Activated CD4-positive, alpha-beta memory T cell treated with anti-CD3 and anti-CD28 coated beads, Interleukin-2, amount 10 ng/mL, durations not matched to agents 7 days and 5 days (primary cell): ENCODE results near the gene EEA1. TPM values are rescaled to one million over a fixed set of nuclear protein-coding genes. Genes with fewer than 3 reads are reported as not detected.

ENCODE experiments used
- CTCF ChIA-PET: fragments of 350-600 bp; sonication (Branson Sonifier 250); formaldehyde crosslinking; loops from one replicate; lab custom pipeline; 2021; ENCODE audit warnings: antibody characterized with exemption, inconsistent platforms; lab: Charles Lee
- POLR2A ChIA-PET: fragments of 350-600 bp; sonication (Branson Sonifier 250); formaldehyde crosslinking; loops from one replicate; lab custom pipeline; 2021; ENCODE audit warnings: antibody characterized with exemption; lab: Charles Lee
- DNase-seq: peaks from one replicate; pipeline ENCODE4 v3.0.0-alpha.2; 2020
- H3K27ac Mint-ChIP-seq: one replicate; pipeline ENCODE4 v1.8.0; 2021; ENCODE audit warnings: mild to moderate bottlenecking, mixed read lengths
- H3K27me3 Mint-ChIP-seq: one replicate; pipeline ENCODE4 v1.8.0; 2021; ENCODE audit warnings: mixed read lengths
- H3K36me3 Mint-ChIP-seq: one replicate; pipeline ENCODE4 v1.8.0; 2021; ENCODE audit warnings: low read depth, mixed read lengths
- H3K4me1 Mint-ChIP-seq: one replicate; pipeline ENCODE4 v1.8.0; 2021; ENCODE audit warnings: mixed read lengths
- H3K4me3 Mint-ChIP-seq: one replicate; pipeline ENCODE4 v1.8.0; 2021; ENCODE audit warnings: mild to moderate bottlenecking, mixed read lengths
- H3K9me3 Mint-ChIP-seq: one replicate; pipeline ENCODE4 v1.8.0; 2021; ENCODE audit warnings: mixed read lengths
- total RNA-seq, 2 experiments: library from RNA; stranded (reverse); gene quantifications; one replicate each; pipeline ENCODE4 v1.2.3, GENCODE V29; 2021

EEA1 gene
- total RNA-seq, 2 experiments from 2014 or later = 12.6 to 16.1 TPM

GRCh38 chr12:92745856-92746550 lies 183.1 kb downstream of the EEA1 start:
- Mint-ChIP-seq H3K27me3 (peaks cover 5% of the 10 kb centered on the region), H3K27ac (no peak overlapping the region), H3K36me3 (no peaks in the 10 kb centered on the region), H3K9me3 (no peaks in the 10 kb centered on the region), H3K4me3 (no peak overlapping the region), H3K4me1 (no peaks in the 10 kb centered on the region)
- ChIA-PET POLR2A (no interaction called here), CTCF (interaction anchor here (1.4 kb wide), 1 partner anchor 96 kb away, joined by 3 read pairs; no protein-coding TSS in a partner anchor)
- DNase-seq = no peak

GRCh38 chr12:92743026-92743425 lies 186.1 kb downstream of the EEA1 start:
- Mint-ChIP-seq H3K4me1 (no peaks in the 10 kb centered on the region), H3K9me3 (no peaks in the 10 kb centered on the region), H3K27ac (no peak overlapping the region), H3K36me3 (no peaks in the 10 kb centered on the region), H3K27me3 (peaks cover 7% of the 10 kb centered on the region), H3K4me3 (no peak overlapping the region)
- ChIA-PET POLR2A (no interaction called here), CTCF (interaction anchor here (0.7 kb wide), 1 partner anchor 131 kb away, joined by 3 read pairs; no protein-coding TSS in a partner anchor)
- DNase-seq = no peak

GRCh38 chr12:92740411-92740810 lies 188.7 kb downstream of the EEA1 start:
- H3K4me1 Mint-ChIP-seq = no peaks in the 10 kb centered on the region
- no peaks in the 10 kb centered on the region for H3K9me3 Mint-ChIP-seq
- no peaks in the 10 kb centered on the region for H3K36me3 Mint-ChIP-seq
- no peak overlapping the region for H3K4me3 Mint-ChIP-seq
- ChIA-PET POLR2A (no interaction called here), CTCF (no interaction called here)
- no peak for DNase-seq
- peaks cover 6% of the 10 kb centered on the region for H3K27me3 Mint-ChIP-seq
- no peak overlapping the region for H3K27ac Mint-ChIP-seq

GRCh38 chr12:92739113-92739512 lies 190.0 kb downstream of the EEA1 start:
- peaks cover 12% of the 10 kb centered on the region for H3K27me3 Mint-ChIP-seq
- no peak overlapping the region for H3K27ac Mint-ChIP-seq
- H3K4me3 Mint-ChIP-seq = no peak overlapping the region
- H3K9me3 Mint-ChIP-seq = no peaks in the 10 kb centered on the region
- POLR2A ChIA-PET = no interaction called here
- CTCF ChIA-PET = no interaction called here
- H3K4me1 Mint-ChIP-seq = no peaks in the 10 kb centered on the region
- H3K36me3 Mint-ChIP-seq = no peaks in the 10 kb centered on the region
- DNase-seq = no peak

GRCh38 chr12:92737855-92738850 lies 190.9 kb downstream of the EEA1 start:
- no peak for DNase-seq
- ChIA-PET POLR2A (no interaction called here), CTCF (no interaction called here)
- no peaks in the 10 kb centered on the region for H3K9me3 Mint-ChIP-seq
- H3K27me3 Mint-ChIP-seq = peaks cover 12% of the 10 kb centered on the region
- H3K4me3 Mint-ChIP-seq = no peak overlapping the region
- H3K36me3 Mint-ChIP-seq = no peaks in the 10 kb centered on the region
- H3K4me1 Mint-ChIP-seq = no peaks in the 10 kb centered on the region
- no peak overlapping the region for H3K27ac Mint-ChIP-seq

GRCh38 chr12:92736605-92737004 lies 192.5 kb downstream of the EEA1 start:
- CTCF ChIA-PET = interaction anchor here (0.7 kb wide), 1 partner anchor 1561 kb away, joined by 3 read pairs; no protein-coding TSS in a partner anchor
- no peaks in the 10 kb centered on the region for H3K4me1 Mint-ChIP-seq
- POLR2A ChIA-PET = no interaction called here

GRCh38 chr12:92735131-92735721 lies 193.9 kb downstream of the EEA1 start:
- Mint-ChIP-seq H3K27me3 (peaks cover 8% of the 10 kb centered on the region), H3K4me1 (no peaks in the 10 kb centered on the region), H3K4me3 (no peak overlapping the region), H3K36me3 (no peaks in the 10 kb centered on the region), H3K27ac (no peak overlapping the region), H3K9me3 (no peaks in the 10 kb centered on the region)
- DNase-seq = no peak
- POLR2A ChIA-PET = no interaction called here
- CTCF ChIA-PET = no interaction called here

More at GRCh38 chr12:92736605-92737004, 192.5 kb downstream of the EEA1 start:
- Mint-ChIP-seq H3K4me3 (no peak overlapping the region), H3K36me3 (no peaks in the 10 kb centered on the region), H3K27ac (no peak overlapping the region), H3K9me3 (no peaks in the 10 kb centered on the region), H3K27me3 (peaks cover 11% of the 10 kb centered on the region)
- no peak for DNase-seq

GRCh38 chr12:92733661-92734060 lies 195.4 kb downstream of the EEA1 start:
- no peak overlapping the region for H3K4me3 Mint-ChIP-seq
- CTCF ChIA-PET = no interaction called here

GRCh38 chr12:92733181-92733580 lies 195.9 kb downstream of the EEA1 start:
- Mint-ChIP-seq H3K4me3 (no peak overlapping the region), H3K36me3 (no peaks in the 10 kb centered on the region), H3K9me3 (no peaks in the 10 kb centered on the region), H3K27me3 (peaks cover 6% of the 10 kb centered on the region), H3K27ac (no peak overlapping the region), H3K4me1 (no peaks in the 10 kb centered on the region)
- ChIA-PET CTCF (no interaction called here), POLR2A (no interaction called here)
- no peak for DNase-seq

More at GRCh38 chr12:92733661-92734060, 195.4 kb downstream of the EEA1 start:
- Mint-ChIP-seq H3K4me1 (no peaks in the 10 kb centered on the region), H3K36me3 (no peaks in the 10 kb centered on the region), H3K9me3 (no peaks in the 10 kb centered on the region), H3K27ac (no peak overlapping the region), H3K27me3 (peaks cover 6% of the 10 kb centered on the region)
- DNase-seq = no peak
- POLR2A ChIA-PET = no interaction called here

- peaks cover 6% of the 10 kb centered on the region for H3K27me3 Mint-ChIP-seq
- no peaks in the 10 kb centered on the region for H3K4me1 Mint-ChIP-seq
- ChIA-PET POLR2A (no interaction called here), CTCF (no interaction called here)
- H3K9me3 Mint-ChIP-seq = no peaks in the 10 kb centered on the region
- DNase-seq = no peak
- no peak overlapping the region for H3K27ac Mint-ChIP-seq
- no peak overlapping the region for H3K4me3 Mint-ChIP-seq
- H3K36me3 Mint-ChIP-seq = no peaks in the 10 kb centered on the region
Measured at GRCh38 chr12:92732716-92733115, 196.4 kb downstream of the EEA1 start.

- DNase-seq = no peak
- Mint-ChIP-seq H3K27me3 (peaks cover 6% of the 10 kb centered on the region), H3K4me3 (no peak overlapping the region), H3K36me3 (no peaks in the 10 kb centered on the region), H3K4me1 (no peaks in the 10 kb centered on the region), H3K27ac (no peak overlapping the region), H3K9me3 (no peaks in the 10 kb centered on the region)
- ChIA-PET CTCF (no interaction called here), POLR2A (no interaction called here)
Measured at GRCh38 chr12:92732216-92732615, 196.9 kb downstream of the EEA1 start.

GRCh38 chr12:92730758-92731157 lies 198.3 kb downstream of the EEA1 start:
- POLR2A ChIA-PET = no interaction called here
- no peaks in the 10 kb centered on the region for H3K9me3 Mint-ChIP-seq
- no peaks in the 10 kb centered on the region for H3K4me1 Mint-ChIP-seq
- no peak overlapping the region for H3K27ac Mint-ChIP-seq
- H3K36me3 Mint-ChIP-seq = no peaks in the 10 kb centered on the region
- H3K4me3 Mint-ChIP-seq = no peak overlapping the region
- DNase-seq = no peak
- peaks cover 6% of the 10 kb centered on the region for H3K27me3 Mint-ChIP-seq
- CTCF ChIA-PET = no interaction called here

GRCh38 chr12:92729773-92730305 lies 199.3 kb downstream of the EEA1 start:
- POLR2A ChIA-PET = no interaction called here

More at GRCh38 chr12:92729773-92730305, 199.3 kb downstream of the EEA1 start:
- Mint-ChIP-seq H3K4me1 (no peaks in the 10 kb centered on the region), H3K27ac (no peak overlapping the region), H3K9me3 (no peaks in the 10 kb centered on the region), H3K36me3 (no peaks in the 10 kb centered on the region), H3K27me3 (peaks cover 9% of the 10 kb centered on the region), H3K4me3 (no peak overlapping the region)
- DNase-seq = no peak
- CTCF ChIA-PET = no interaction called here
